Subcutaneous adipose tissue (tissue), 4 donors: ENCODE results near the gene TAX1BP1. TPM values are rescaled to one million over a fixed set of nuclear protein-coding genes. Genes with fewer than 3 reads are reported as not detected.

Experiments used
- CTCF ChIP-seq: fragments of 450-650 bp; IDR thresholded peaks from one replicate; pipeline ENCODE4 v1.5.1; 2016; ENCODE audit warnings: low read depth, mild to moderate bottlenecking, control low read depth, antibody characterized with exemption, moderate library complexity
- total RNA-seq, 4 donors: library from RNA; depleted of rRNA; stranded (reverse); fragments of >200 nt; gene quantifications; one replicate each; pipeline ENCODE4 v1.1.0, GENCODE V29; 2016

The TAX1BP1 gene
- total RNA-seq, 4 donors from 2014 or later = 80.8 to 113 (median 101) TPM

DNA sequence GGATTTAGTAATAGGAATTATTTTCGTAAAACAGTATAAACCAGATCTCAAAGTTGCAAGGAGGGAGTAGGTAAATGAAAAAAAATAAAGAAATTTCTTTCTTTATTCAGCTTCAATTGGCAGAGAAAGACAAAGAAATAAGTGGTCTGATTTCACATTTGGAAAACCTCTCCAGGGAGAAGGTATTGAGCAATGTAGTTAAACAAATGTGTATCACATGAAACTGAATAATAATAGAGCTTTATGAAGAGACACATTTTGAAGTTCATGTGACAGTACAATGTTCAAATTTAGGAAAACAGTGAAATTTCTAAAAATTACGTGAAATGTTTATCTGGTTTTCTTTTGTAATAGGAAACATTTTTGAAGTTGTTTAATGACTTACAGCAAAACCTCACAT, 63.0 kb downstream of the TAX1BP1 start:
- TF ChIP-seq CTCF = no peak

DNA sequence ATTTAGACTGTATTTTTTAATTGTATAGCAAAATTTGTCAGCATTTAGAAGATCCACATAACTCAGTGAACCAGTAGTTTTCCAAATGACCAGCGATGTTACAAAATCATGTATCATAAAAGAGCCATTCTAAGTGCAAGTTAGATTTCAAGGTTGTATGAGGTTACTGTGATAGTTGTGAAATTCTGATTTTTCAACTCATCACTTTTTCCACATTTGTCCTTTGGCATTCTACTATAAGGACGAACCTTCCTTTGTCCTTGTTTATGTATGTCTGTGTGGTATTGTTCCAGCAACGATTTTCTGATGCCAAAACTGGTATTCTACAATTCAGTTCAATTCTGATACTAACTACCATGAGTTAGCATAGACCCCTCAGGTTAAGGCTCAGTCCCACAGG, 64.2 kb downstream of the TAX1BP1 start:
- no peak for TF ChIP-seq CTCF

DNA sequence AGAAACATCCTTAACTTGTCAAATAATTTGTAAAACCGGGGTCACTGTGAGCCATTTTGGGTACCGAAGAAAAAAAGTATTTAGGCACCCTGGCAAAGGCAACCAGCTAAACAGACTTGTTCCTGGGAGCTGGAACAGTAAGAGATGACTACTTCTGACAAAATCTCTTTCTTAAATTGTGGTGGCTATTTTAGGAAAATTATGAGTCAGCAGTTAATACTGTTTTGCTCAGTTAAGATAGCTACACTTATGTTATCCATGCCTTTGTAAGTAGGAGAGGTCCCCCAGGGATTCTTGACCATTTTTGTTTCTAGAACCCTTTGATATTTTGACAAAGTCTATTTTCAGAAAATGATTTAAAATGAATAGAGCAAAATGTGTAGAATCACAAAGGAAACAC, 68.7 kb downstream of the TAX1BP1 start:
- no peak for TF ChIP-seq CTCF

DNA sequence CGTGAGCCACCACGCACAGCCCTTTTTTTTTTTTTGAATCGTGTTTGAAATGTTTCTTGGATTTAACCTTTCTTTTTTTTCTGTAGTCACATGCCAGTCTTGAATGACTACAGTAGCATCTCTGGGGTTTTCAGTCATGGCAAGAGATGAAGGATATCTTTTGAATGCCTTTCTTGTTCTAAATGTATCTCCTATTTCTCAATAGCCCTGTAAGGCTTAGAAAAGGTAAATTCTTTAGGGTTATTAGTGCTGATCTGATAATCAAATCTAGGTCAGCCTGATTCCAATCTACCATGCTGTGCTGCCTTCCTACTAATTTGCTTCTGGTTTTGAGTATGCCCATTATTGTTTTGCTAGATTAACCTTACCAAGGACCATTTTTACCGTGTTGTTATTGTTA, 70.2 kb downstream of the TAX1BP1 start:
- TF ChIP-seq CTCF = no peak

- no peak for TF ChIP-seq CTCF
Measured at GRCh38 chr7:27812706-27813105, 72.7 kb downstream of the TAX1BP1 start.

DNA sequence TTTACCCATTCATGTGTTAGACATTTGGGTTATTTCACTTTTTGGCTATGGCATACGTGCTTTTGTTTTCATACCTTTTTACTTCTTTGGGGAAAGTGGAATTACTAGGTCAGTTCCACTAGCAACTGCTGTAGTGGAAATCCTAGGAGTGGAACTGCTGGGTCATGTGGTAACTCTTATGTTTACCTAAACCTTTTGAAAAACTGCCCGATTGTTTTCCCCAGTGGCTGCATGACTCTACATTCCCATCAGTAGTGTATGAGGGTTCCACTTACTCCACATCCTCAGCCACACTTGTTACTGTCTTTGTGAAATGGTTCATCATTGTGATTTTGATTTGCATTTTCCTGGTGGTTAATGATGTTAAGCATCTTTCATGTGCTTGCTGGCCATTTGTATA, 82.3 kb downstream of the TAX1BP1 start:
- TF ChIP-seq CTCF = no peak

- no peak for TF ChIP-seq CTCF
Measured at GRCh38 chr7:27825891-27826290, 85.9 kb downstream of the TAX1BP1 start.

GRCh38 chr7:27826357-27826756, 86.4 kb downstream of the TAX1BP1 start:
- no peak for TF ChIP-seq CTCF
